Astrocyte (in vitro differentiated cells and primary cell): ENCODE data around the gene YPEL1.

Source experiments
- EZH2 ChIP-seq: IDR thresholded peaks from 2 replicates; pipeline ENCODE4 v1.6.1; 2012; ENCODE audit warnings: mild to moderate bottlenecking, low read length, inconsistent platforms; ENCODE audit not compliant: insufficient read depth
- TF ChIP-seq, protein P1 (sequence below): IDR thresholded peaks from 2 replicates; pipeline ENCODE4 v1.5.1; 2011; ENCODE audit warnings: low read depth, mild to moderate bottlenecking, inconsistent platforms, low read length, moderate library complexity; ENCODE audit not compliant: insufficient read depth

DNA sequence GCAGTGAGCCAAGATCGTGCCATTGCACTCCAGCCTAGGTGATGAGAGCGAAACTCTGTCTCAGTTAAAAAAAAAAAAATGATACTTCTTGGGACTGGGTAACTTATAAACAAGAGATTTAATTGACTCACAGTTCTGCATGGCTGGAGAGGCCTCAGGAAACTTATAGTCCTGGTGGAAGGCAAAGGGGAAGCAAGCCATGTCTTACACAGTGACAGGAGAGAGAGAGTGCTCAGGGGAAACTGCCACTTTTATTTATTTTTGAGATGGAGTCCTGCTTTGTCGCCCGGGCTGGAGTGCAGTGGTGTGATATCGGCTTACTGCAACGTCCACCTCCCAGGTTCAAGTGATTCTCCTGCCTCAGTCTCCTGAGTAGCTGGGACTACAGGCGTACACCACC lies 85.3 kb downstream of the YPEL1 start:
- TF ChIP-seq, protein P1, sequence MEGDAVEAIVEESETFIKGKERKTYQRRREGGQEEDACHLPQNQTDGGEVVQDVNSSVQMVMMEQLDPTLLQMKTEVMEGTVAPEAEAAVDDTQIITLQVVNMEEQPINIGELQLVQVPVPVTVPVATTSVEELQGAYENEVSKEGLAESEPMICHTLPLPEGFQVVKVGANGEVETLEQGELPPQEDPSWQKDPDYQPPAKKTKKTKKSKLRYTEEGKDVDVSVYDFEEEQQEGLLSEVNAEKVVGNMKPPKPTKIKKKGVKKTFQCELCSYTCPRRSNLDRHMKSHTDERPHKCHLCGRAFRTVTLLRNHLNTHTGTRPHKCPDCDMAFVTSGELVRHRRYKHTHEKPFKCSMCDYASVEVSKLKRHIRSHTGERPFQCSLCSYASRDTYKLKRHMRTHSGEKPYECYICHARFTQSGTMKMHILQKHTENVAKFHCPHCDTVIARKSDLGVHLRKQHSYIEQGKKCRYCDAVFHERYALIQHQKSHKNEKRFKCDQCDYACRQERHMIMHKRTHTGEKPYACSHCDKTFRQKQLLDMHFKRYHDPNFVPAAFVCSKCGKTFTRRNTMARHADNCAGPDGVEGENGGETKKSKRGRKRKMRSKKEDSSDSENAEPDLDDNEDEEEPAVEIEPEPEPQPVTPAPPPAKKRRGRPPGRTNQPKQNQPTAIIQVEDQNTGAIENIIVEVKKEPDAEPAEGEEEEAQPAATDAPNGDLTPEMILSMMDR, result no peak
- TF ChIP-seq EZH2, result no peak
